ENCODE results near the gene FAM131A. TPM values are rescaled to one million over a fixed set of nuclear protein-coding genes. Genes with fewer than 3 reads are reported as not detected.

The FAM131A gene
- total RNA-seq, 6 donors from 2014 or later = 14.8 to 52.7 (median 25.2) TPM

DNA sequence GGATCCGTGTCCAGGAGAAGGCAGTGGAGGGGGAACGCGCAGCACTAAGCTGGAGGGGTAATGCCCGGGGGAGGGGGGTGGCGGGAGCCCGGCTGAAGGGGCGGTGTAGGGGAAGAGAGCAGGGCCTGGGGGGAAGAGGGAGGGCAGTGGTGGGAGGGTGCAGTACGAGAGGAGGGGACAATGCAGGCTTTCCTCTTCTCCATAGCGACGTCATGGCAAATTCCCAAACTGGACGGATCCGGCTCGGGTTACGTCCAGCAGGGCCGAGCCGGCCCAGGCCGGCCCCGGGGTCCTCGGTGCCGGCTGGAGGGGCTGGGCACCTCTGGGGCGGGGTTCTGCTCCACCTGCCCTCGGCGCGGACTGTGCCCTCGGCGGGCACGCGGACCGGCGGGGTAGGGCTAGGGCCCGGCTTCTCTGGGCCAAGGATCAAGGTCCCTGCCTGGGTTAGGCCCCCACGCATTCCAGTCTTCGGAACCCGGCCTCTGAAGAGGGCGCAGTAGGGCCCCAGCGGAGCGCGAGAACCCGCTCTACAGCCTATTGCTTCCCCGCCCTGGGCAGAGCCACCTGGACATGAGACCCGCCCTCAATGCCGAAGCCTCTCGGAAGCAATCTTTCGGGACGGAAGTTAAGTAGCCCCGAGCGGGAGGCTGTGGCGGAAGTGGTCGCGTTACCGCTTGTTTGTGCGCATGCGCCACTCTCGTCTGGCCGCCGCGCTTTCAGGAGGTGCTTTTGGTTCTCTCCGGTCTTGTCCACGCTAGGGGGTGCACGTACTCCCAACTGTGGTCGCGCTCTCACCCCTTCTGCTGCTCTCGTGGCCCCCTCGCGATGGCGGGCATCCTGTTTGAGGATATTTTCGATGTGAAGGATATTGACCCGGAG lies 25.5 kb downstream of the FAM131A start:
- DNase-seq = peak; percentile 95 to 97
- WGBS, 2 donors = 0 to 1% methylated on average over 10 to 64 of the region's 68 CpGs
- TF ChIP-seq POLR2A (IDR thresholded peaks at IDR 0.05) (peak in 3 of 4 donors; percentile 62 to 82 (median 69)), POLR2AphosphoS5 (IDR thresholded peaks at IDR 0.05) (peak; percentile 75 to 88), EP300 (IDR thresholded peaks at IDR 0.05) (no peak)
- TF ChIP-seq, protein P1, sequence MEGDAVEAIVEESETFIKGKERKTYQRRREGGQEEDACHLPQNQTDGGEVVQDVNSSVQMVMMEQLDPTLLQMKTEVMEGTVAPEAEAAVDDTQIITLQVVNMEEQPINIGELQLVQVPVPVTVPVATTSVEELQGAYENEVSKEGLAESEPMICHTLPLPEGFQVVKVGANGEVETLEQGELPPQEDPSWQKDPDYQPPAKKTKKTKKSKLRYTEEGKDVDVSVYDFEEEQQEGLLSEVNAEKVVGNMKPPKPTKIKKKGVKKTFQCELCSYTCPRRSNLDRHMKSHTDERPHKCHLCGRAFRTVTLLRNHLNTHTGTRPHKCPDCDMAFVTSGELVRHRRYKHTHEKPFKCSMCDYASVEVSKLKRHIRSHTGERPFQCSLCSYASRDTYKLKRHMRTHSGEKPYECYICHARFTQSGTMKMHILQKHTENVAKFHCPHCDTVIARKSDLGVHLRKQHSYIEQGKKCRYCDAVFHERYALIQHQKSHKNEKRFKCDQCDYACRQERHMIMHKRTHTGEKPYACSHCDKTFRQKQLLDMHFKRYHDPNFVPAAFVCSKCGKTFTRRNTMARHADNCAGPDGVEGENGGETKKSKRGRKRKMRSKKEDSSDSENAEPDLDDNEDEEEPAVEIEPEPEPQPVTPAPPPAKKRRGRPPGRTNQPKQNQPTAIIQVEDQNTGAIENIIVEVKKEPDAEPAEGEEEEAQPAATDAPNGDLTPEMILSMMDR (IDR thresholded peaks at IDR 0.05) = peak; percentile 35 to 62 (median 48)
- Histone ChIP-seq H3K27ac (peak overlapping the region; percentile 96 to 99 (median 98)), H3K36me3 (peaks cover 0 to 30% (median 13%) of the 10 kb centered on the region in 4 donors), H3K27me3 (no peaks in the 10 kb centered on the region), H3K4me1 (peaks cover 21 to 26% (median 24%) of the 10 kb centered on the region in 4 donors), H3K9me3 (no peaks in the 10 kb centered on the region), H3K4me3 (peak overlapping the region; percentile 67 to 96 (median 84))
- peak; percentile 88 to 91 for ATAC-seq (ENCODE audit: low FRiP score in 2 of 2)

DNA sequence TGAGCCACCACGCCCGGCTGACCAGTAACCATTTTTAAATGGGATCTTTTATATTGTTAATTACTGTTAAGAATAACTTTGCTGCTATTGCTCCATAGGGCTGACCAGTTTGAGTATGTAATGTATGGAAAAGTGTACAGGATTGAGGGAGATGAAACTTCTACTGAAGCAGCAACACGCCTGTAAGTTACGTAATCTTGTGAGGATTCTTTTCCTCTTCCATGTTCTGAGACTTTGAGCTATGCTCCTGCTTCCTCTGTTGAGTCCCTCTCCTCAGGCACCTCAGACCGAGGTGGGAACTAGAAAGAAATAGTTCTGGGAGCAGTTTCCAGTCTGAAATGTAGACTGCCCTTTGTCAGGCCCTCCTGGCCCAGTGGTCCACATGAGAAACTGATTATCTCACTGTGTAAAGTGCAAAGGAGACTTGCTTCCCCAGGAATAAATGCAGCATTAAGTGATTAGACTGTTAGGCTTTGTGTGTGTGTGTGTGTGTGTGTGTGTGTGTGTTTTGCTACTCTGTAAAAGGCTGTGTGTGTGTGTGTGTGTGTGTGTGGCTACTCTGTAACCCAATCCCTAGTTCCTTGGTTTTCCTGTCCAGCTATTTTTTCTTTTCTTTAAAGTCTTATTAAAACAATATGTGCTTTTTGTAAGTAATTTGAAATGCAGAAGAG lies 29.4 kb downstream of the FAM131A start:
- Histone ChIP-seq H3K27me3 (no peaks in the 10 kb centered on the region), H3K36me3 (peaks cover 0 to 48% (median 22%) of the 10 kb centered on the region in 4 donors), H3K27ac (no peak overlapping the region), H3K9me3 (no peaks in the 10 kb centered on the region), H3K4me1 (peaks cover 18 to 28% (median 23%) of the 10 kb centered on the region in 4 donors), H3K4me3 (no peak overlapping the region)
- 82 to 91% methylated on average over 5 of the region's 5 CpGs for WGBS, 2 donors
- DNase-seq (no peak), ATAC-seq (ENCODE audit: low FRiP score in 2 of 2) (no peak)
- TF ChIP-seq, protein P1 (IDR thresholded peaks at IDR 0.05) = no peak
- TF ChIP-seq EP300 (IDR thresholded peaks at IDR 0.05) (no peak), POLR2AphosphoS5 (IDR thresholded peaks at IDR 0.05) (no peak), POLR2A (IDR thresholded peaks at IDR 0.05) (no peak)

DNA sequence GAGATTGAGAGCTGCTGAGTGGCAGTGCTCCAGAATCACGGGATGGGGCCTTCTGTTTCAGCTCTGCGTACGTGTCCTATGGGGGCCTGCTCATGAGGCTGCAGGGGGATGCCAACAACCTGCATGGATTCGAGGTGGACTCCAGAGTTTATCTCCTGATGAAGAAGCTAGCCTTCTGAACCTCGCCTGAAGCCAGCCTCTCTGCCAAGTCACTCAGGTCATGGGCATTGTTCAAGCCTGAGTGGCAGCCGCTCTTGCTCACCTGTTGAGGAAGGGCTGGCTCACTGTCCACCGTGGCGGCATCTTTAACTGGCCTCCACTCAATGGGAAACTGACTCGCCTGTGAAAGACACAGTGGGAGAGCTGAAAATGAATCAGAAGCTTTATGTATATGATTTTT lies 30.7 kb downstream of the FAM131A start:
- Histone ChIP-seq H3K4me3 (no peak overlapping the region), H3K36me3 (peaks cover 0 to 48% (median 22%) of the 10 kb centered on the region in 4 donors), H3K9me3 (no peaks in the 10 kb centered on the region), H3K4me1 (peaks cover 20 to 28% (median 24%) of the 10 kb centered on the region in 4 donors), H3K27me3 (no peaks in the 10 kb centered on the region), H3K27ac (no peak overlapping the region)
- no peak for TF ChIP-seq POLR2A (IDR thresholded peaks at IDR 0.05)
- no peak for TF ChIP-seq POLR2AphosphoS5 (IDR thresholded peaks at IDR 0.05)
- no peak for TF ChIP-seq EP300 (IDR thresholded peaks at IDR 0.05)
- TF ChIP-seq, protein P1 (IDR thresholded peaks at IDR 0.05) = no peak
- ATAC-seq (ENCODE audit: low FRiP score in 2 of 2) (no peak), DNase-seq (no peak)
- 91 to 92% methylated on average over 8 to 9 of the region's 9 CpGs for WGBS, 2 donors

- no peak for DNase-seq
- H3K9me3 ChIP-seq = no peaks in the 10 kb centered on the region
- no peak overlapping the region for H3K4me3 ChIP-seq
- TF ChIP-seq EP300 (IDR thresholded peaks at IDR 0.05) (no peak), POLR2A (IDR thresholded peaks at IDR 0.05) (no peak), POLR2AphosphoS5 (IDR thresholded peaks at IDR 0.05) (no peak)
- TF ChIP-seq, protein P1 (IDR thresholded peaks at IDR 0.05) = no peak
- H3K36me3 ChIP-seq = peaks cover 0 to 48% (median 22%) of the 10 kb centered on the region in 4 donors
- H3K27ac ChIP-seq = peak overlapping the region in 3 of 4 donors; percentile 9 to 35 (median 35)
- H3K27me3 ChIP-seq = no peaks in the 10 kb centered on the region
- WGBS, 2 donors = 62 to 80% methylated on average over 3 of the region's 3 CpGs
- peaks cover 19 to 25% (median 21%) of the 10 kb centered on the region in 4 donors for H3K4me1 ChIP-seq
- peak in 1 of 2 donors; percentile 37 for ATAC-seq (ENCODE audit: low FRiP score in 2 of 2)
These were observed 31.3 kb downstream of the FAM131A start for GRCh38 chr3:184368586-184369183.

All from upper lobe of left lung (tissue), 6 donors.